G401 (cell line): ENCODE measurements around the gene RHOJ. TPM values are rescaled to one million over a fixed set of nuclear protein-coding genes. Genes with fewer than 3 reads are reported as not detected.
"Not testable (repeated sequence)": the region's sequence is repeated elsewhere in the genome, so short reads cannot be mapped to it uniquely, and the experiment has no call there.

ENCODE experiments used
- DNase-seq: peaks from one replicate; pipeline ENCODE4 v3.0.0-alpha.2; 2015; ENCODE audit warnings: low spot score
- in situ Hi-C: cut with HindIII; loops from 2 replicates; pipeline ENCODE4 v1.10.0; 2016; ENCODE audit warnings: low sequenced_read_pairs, mixed read lengths
- total RNA-seq: library from RNA; depleted of rRNA; stranded (reverse); fragments of >200 nt; shearing (Covaris generic); gene quantifications from 2 replicates; pipeline ENCODE4 v1.2.3, GENCODE V29; 2014; rRNA removed

The RHOJ gene
- total RNA-seq: not detected in 2 replicates

GRCh38 chr14:63204407-63205043 is at the start of gene RHOJ:
RHOJ (plus strand) TSS chr14:63204443; CDS start chr14:63204870, 427 bp downstream.
- peak; percentile 10 for DNase-seq
- in situ Hi-C loops: no loop called here

GRCh38 chr14:63155511-63156185 is 48.6 kb upstream of the RHOJ start:
- in situ Hi-C loops: no loop called here
- no peak for DNase-seq

DNA sequence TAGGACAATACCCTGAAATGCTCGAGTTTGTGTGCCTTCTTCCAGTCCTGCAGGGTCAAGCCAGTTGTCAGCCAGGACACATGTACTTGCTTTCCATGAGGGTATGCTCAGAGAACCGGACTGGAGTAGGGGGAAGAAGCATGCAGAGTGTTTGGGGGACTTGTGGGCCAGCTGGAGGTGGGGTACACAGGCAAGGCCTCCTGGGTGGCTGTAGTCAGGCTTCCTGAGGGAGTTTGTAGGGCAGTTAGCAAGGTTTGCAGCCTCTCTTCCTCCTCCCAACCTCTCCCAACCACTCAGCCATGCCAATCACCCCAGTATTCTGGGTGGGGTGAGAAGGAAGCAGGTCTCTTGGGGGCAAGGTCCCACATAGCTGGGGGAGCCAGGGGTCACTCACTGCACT is 47.0 kb upstream of the RHOJ start:
- DNase-seq: no peak
- in situ Hi-C loops: no loop called here

DNA sequence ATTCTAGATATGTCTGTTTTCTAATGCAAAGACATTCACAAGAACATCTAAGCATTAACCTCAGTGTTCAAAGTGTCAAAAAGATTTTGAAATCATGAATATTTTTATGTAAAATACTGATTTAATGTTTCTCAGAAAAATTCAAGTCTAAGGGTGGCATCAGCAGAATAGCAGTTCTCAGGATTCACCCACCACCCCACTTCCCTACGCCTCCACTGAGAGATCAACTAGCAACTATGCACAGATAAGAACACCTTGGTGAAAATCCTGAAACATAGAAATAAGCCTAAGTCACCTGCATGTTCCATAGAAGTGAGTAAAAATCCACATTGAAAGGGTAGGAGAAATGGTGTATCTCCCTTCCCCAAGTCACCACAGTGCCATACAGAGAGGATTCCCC is 40.9 kb upstream of the RHOJ start:
- in situ Hi-C loops: no loop called here
- no peak for DNase-seq

- in situ Hi-C loops: no loop called here
- DNase-seq: no peak
Observed at GRCh38 chr14:63164108-63164683, 40.0 kb upstream of the RHOJ start.

DNA sequence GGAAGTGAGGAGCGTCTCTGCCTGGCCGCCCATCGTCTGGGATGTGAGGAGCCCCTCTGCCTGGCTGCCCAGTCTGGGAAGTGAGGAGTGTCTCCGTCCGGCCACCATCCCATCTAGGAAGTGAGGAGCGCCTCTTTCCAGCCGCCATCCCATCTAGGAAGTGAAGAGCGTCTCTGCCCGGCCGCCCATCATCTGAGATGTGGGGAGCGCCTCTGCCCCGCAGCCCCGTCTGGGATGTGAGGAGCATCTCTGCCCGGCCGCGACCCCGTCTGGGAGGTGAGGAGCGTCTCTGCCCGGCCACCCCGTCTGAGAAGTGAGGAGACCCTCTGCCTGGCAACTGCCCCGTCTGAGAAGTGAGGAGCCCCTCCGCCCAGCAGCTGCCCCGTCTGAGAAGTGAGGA is 39.0 kb upstream of the RHOJ start:
- DNase-seq: not testable (repeated sequence)

GRCh38 chr14:63167044-63167443 is 37.2 kb upstream of the RHOJ start:
- in situ Hi-C loops: no loop called here
- DNase-seq: no peak

More for the DNA sequence above, 39.0 kb upstream of the RHOJ start:
- in situ Hi-C loops: not testable (repeated sequence)

GRCh38 chr14:63174760-63175191 is 29.5 kb upstream of the RHOJ start:
- peak; percentile 73 for DNase-seq
- in situ Hi-C loops: no loop called here

DNA sequence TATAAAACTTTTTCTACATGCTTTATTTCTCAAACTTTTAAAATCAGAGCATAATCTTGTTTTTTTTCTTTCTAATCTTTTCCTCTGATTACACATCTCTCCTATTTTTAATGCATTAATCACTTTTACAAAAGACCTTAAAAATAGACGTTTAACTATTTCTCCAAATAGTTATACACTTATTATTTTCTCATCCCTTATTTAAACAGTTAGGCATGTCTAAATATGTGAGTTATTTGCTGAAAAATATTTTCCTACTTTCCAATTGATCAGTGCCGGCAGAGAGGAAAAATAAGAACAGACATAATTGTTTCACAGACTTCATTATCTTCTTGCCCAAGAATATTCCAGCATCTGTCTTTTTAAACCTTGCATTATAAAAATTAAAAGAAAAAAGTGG is 28.7 kb upstream of the RHOJ start:
- in situ Hi-C loops: no loop called here
- DNase-seq: no peak

GRCh38 chr14:63178912-63179311 is 25.3 kb upstream of the RHOJ start:
- in situ Hi-C loops: no loop called here
- DNase-seq: no peak

GRCh38 chr14:63179383-63179782 is 24.9 kb upstream of the RHOJ start:
- in situ Hi-C loops: no loop called here
- DNase-seq: no peak

DNA sequence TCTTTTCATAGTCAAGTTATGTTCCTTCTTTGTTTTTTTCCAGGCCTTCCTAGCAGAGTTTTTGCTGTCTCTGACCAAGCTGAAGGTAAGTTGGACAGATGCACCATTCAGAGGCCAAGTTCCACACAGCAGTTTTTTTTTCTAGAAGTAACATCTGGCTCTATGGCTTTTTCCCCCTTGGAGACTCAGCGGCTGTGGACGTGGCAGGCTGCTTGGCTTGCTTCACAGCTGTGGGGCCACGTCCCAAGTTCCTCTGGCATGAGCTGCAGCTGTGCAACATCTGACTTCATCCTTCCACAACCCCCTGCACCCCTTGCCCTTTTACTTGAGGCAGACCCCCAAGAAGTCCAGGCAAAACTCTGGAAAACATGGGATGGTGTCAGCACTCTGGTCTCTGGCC is 24.2 kb upstream of the RHOJ start:
- in situ Hi-C loops: no loop called here
- DNase-seq: no peak

GRCh38 chr14:63182968-63183367 is 21.3 kb upstream of the RHOJ start:
- DNase-seq: no peak
- in situ Hi-C loops: no loop called here

DNA sequence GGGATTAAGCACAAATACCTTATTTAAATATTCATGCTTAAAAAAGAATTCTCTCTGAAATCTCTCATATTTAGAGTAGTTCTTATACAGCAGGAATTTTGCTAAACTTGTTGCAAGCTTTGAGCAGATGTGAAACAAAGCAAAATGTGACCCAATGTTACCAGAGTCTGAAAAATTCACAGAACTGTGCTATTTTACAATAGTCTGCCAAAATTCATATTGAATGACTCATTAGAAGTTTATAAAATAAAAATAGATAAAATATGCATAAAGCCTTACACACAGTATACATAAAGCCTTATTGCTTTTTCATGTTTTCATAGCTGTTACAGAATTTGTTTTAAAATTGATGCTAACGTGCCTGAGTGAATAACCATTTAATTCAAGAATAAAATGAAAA is 17.8 kb upstream of the RHOJ start:
- in situ Hi-C loops: no loop called here
- DNase-seq: no peak

DNA sequence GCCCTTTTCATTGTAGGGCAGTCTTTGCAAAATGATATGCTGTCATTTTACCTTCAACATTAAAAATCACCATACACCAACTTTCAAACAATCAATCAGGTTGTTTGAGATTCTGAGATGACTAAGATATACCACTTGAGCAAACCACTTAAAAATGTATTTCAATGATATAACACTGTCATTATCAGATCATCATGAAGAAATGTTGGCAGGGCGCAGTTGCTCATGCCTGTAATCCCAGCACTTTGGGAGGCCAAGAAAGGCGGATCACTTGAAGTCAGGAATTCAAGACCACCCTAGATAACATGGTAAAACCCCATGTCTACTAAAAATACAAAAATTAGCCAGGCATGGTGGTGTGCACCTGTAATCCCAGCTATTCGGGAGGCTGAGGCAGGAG is 13.0 kb upstream of the RHOJ start:
- DNase-seq: no peak
- in situ Hi-C loops: no loop called here

DNA sequence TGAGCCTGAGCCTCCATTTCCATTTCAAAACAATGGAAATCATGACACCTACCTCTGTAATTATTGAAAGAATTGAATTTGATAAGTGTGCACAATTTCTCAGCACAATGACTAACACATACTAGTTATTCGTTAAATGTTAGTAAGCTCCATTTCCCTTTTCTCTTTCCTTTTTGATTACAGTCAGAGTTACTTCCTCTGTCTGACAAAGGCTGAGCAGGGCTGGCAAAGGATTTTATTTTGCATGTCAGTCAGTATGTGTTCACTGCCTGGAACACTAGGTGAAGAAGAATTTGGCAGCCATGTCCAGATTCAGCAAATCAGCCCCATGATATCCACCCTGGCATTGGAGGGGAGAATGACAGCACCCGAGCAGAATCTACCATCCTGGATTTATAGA is 12.2 kb upstream of the RHOJ start:
- in situ Hi-C loops: no loop called here
- DNase-seq: peak; percentile 10

- DNase-seq: no peak
- in situ Hi-C loops: no loop called here
Observed at GRCh38 chr14:63193236-63193635, 11.0 kb upstream of the RHOJ start.

GRCh38 chr14:63200035-63200740 is 4.1 kb upstream of the RHOJ start:
- in situ Hi-C loops: no loop called here
- DNase-seq: no peak

GRCh38 chr14:63200767-63201166 is 3.5 kb upstream of the RHOJ start:
- in situ Hi-C loops: no loop called here
- DNase-seq: no peak

DNA sequence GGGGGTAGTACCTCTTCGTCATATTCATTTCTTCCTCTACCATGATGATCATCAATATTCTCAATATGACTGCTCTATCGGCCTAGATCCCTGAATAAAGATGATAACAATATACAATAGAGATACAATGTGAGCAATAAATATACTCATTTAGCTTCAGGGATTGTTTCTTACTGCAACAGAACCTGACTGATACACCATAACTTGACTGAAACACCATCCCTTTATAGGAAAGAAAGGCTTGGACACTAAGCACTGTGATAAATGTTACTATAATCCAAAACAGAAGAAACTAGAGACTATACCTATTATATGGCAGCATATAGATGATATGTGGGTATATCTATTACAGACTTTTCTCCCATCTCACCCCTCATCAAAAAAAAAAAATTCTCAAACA is 1.2 kb upstream of the RHOJ start:
- in situ Hi-C loops: no loop called here
- DNase-seq: no peak
